OCI-LY7 (cell line): ENCODE data around the gene VWA2.

ENCODE experiments used
- CTCF ChIP-seq: fragments of 200-600 bp; sonication (generic); conservative IDR thresholded peaks from 2 replicates; pipeline ENCODE4 v1.5.1; 2014; ENCODE audit warnings: mild to moderate bottlenecking, antibody characterized with exemption, low read length, moderate library complexity, mixed read lengths
- EZH2phosphoT487 ChIP-seq: fragments of 200-600 bp; sonication (generic); IDR thresholded peaks from 2 replicates; pipeline ENCODE4 v1.6.1; 2018; ENCODE audit warnings: low read depth, borderline replicate concordance, mild to moderate bottlenecking, mixed run types, antibody characterized with exemption, low read length, moderate library complexity, mixed read lengths

- TF ChIP-seq CTCF (no peak), EZH2phosphoT487 (no peak)
Observed at GRCh38 chr10:114232561-114233176, 6.4 kb upstream of the VWA2 start.
